Endothelial cell (in vitro differentiated cells): ENCODE results near the gene IPO4. TPM values are rescaled to one million over a fixed set of nuclear protein-coding genes. Genes with fewer than 3 reads are reported as not detected.
"Not testable (repeated sequence)": the region's sequence is repeated elsewhere in the genome, so short reads cannot be mapped to it uniquely, and the experiment has no call there.

Experiments used
- DNase-seq: peaks from one replicate; pipeline ENCODE4 v3.0.0; 2021; ENCODE audit warnings: low spot score
- H3K27ac Mint-ChIP-seq: one replicate; pipeline ENCODE4 v1.8.0; 2021; ENCODE audit warnings: mixed read lengths, inconsistent platforms; ENCODE audit not compliant: unreplicated experiment
- H3K27me3 Mint-ChIP-seq: one replicate; pipeline ENCODE4 v1.8.0; 2021; ENCODE audit warnings: mild to moderate bottlenecking, moderate library complexity, mixed read lengths, inconsistent platforms; ENCODE audit not compliant: unreplicated experiment
- H3K36me3 Mint-ChIP-seq: one replicate; pipeline ENCODE4 v1.8.0; 2021; ENCODE audit warnings: mild to moderate bottlenecking, low read depth, mixed read lengths, inconsistent platforms; ENCODE audit not compliant: unreplicated experiment
- H3K4me1 Mint-ChIP-seq: one replicate; pipeline ENCODE4 v1.8.0; 2021; ENCODE audit warnings: mild to moderate bottlenecking, mixed read lengths, inconsistent platforms; ENCODE audit not compliant: unreplicated experiment
- H3K4me3 Mint-ChIP-seq: one replicate; pipeline ENCODE4 v1.8.0; 2021; ENCODE audit warnings: mild to moderate bottlenecking, mixed read lengths, inconsistent platforms; ENCODE audit not compliant: unreplicated experiment
- H3K9me3 Mint-ChIP-seq: one replicate; pipeline ENCODE4 v1.8.0; 2021; ENCODE audit warnings: mixed read lengths, inconsistent platforms; ENCODE audit not compliant: unreplicated experiment
- CTCF ChIP-seq: fragments of 200-600 bp; sonication (generic); IDR thresholded peaks from one replicate; pipeline ENCODE4 v1.5.0; 2021; ENCODE audit warnings: antibody characterized with exemption; ENCODE audit not compliant: unreplicated experiment
- total RNA-seq: library from RNA; stranded (reverse); fragmentation: NEBNext Ultra II Directional; extraction: Animal tissue kit (Norgen Biotek cat#: 25700); gene quantifications from one replicate; pipeline ENCODE4 v1.2.1, GENCODE V29; 2021; ENCODE audit not compliant: unreplicated experiment

The IPO4 gene
- total RNA-seq, 1 donor from 2014 or later = 29.0 TPM

- H3K4me3 Mint-ChIP-seq = peak overlapping the region; percentile 35
- H3K9me3 Mint-ChIP-seq = no peaks in the 10 kb centered on the region
- no peak for DNase-seq
- H3K27me3 Mint-ChIP-seq = peaks cover 12% of the 10 kb centered on the region
- H3K27ac Mint-ChIP-seq = no peak overlapping the region
- peaks cover 6% of the 10 kb centered on the region for H3K4me1 Mint-ChIP-seq
- peaks cover 54% of the 10 kb centered on the region for H3K36me3 Mint-ChIP-seq
- TF ChIP-seq CTCF = no peak
Measured at GRCh38 chr14:24207104-24207551, 18.5 kb upstream of the IPO4 start.

DNA sequence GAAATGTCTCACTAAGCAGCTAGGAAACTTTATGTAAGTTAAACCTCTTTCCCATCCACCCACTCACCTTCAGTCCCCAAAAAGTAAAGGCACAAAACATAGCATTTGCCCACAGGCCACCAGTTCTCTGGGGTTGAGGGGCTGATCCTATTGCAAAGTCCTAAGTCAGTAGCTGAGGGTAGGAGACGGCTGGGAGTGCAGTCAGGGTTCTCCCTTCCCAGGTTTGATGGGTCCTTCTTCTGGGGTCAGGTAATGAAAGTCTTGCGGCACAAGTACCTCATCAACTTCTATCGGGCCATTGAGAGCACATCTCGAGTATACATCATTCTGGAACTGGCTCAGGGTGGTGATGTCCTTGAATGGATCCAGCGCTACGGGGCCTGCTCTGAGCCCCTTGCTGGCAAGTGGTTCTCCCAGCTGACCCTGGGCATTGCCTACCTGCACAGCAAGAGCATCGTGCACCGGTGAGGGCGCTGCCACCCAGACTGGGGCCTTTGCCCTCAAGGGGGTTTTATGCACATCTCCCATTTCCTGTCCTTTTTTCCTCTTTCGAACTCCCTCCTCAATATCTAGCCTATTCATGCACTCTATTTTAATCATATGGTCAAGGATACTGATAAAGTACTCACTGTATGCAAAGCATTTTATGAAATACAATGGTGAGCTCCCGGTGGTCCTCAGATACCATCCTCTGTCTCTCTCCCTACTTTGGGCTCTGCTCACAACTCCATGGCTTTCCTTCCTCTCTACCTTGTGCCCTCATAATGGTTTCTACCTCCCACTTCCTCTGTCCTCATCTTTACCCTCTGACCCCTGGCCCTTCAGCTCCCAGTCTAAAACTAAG lies 17.9 kb upstream of the IPO4 start:
- H3K4me3 Mint-ChIP-seq = peak overlapping the region; percentile 35
- no peak for DNase-seq
- H3K27ac Mint-ChIP-seq = no peak overlapping the region
- peaks cover 58% of the 10 kb centered on the region for H3K36me3 Mint-ChIP-seq
- no peak for TF ChIP-seq CTCF
- H3K4me1 Mint-ChIP-seq = peaks cover 6% of the 10 kb centered on the region
- H3K9me3 Mint-ChIP-seq = no peaks in the 10 kb centered on the region
- H3K27me3 Mint-ChIP-seq = peaks cover 11% of the 10 kb centered on the region

DNA sequence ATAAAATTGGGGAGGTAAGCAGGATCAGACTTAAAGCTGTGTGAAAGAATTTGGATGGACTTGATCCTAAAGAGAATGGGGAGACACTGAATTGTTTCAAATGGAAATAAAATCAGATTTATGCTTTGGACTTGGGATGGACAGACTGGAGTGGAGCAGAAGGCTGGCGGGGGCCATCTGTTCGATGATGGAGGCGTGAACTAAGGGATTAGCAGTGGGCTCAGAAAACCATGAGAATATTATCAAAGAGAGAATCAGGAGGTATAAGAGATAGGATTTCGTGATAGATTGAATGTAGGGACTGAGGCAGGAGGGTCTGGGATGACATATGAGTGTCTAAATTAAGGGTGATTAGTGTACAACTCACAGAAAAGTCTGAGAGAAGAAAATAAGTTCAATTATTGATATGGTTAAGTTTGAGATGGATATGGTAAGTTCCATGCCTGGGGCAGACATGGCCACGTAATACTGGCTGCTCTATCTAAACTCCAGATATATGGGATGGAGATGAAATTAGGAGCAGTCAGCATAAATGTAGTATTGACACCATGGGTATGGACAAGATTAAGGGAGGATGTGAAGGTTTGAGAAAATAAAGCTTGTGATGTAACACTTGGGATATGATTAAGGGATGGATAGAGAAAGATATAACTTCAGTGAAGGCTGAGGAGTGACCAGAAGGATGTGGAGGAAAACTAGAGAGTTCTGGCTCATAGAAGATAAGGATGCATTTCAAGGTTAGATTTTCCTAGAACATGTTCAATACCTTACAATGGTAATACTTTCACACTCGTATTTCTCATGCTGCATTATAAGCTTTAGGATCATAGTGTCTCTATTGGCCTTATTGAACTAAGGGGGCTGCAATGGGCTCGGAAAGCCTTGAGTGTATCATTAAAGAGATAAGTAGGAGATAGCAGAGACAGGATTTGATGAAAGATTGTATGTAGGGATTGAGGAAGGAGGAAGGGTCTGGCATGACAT lies 15.8 kb upstream of the IPO4 start:
- Mint-ChIP-seq H3K4me3 (peak overlapping the region; percentile 20), H3K4me1 (peaks cover 6% of the 10 kb centered on the region), H3K27me3 (peaks cover 7% of the 10 kb centered on the region), H3K9me3 (no peaks in the 10 kb centered on the region), H3K36me3 (peaks cover 50% of the 10 kb centered on the region), H3K27ac (no peak overlapping the region)
- no peak for DNase-seq
- TF ChIP-seq CTCF = no peak

DNA sequence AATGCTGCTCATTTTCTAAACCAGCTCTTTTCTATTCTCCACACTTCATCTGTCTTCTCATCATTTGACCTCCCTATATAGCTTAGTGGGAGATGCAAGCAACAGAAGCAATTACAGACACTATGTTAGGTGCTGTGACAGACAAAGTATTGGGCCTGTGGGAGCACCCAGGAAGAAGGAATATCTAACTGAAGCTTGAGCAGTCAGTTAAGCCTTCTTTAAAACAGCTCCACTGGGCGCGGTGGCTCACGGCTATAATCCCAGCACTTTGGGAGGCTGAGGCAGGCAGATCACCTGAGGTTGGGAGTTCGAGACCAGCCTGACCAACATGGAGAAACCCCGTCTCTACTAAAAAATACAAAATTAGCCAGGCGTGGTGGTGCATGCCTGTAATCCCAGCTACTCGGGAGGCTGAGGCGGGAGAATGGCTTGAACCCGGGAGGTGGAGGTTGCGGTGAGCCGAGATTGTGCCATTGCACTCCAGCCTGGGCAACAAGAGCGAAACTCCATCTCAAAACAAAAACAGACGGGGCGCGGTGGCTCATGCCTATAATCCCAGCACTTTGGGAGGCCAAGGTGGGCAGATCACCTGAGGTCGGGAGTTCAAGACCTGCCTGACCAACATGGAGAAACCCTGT lies 14.8 kb upstream of the IPO4 start:
- Mint-ChIP-seq H3K4me3 (peak overlapping the region; percentile 16), H3K36me3 (peaks cover 50% of the 10 kb centered on the region)
- not testable (repeated sequence) for H3K9me3 Mint-ChIP-seq, H3K27ac Mint-ChIP-seq, H3K27me3 Mint-ChIP-seq, DNase-seq, H3K4me1 Mint-ChIP-seq

GRCh38 chr14:24202538-24202937 lies 13.9 kb upstream of the IPO4 start:
- Mint-ChIP-seq H3K4me3 (peak overlapping the region; percentile 16), H3K36me3 (peaks cover 44% of the 10 kb centered on the region)
- DNase-seq, H3K27ac Mint-ChIP-seq, H3K9me3 Mint-ChIP-seq, H3K27me3 Mint-ChIP-seq, H3K4me1 Mint-ChIP-seq: not testable (repeated sequence)
